ENCODE data around the gene JAM3.

The JAM3 gene

GRCh38 chr11:134032501-134033091 lies 36.3 kb upstream of the JAM3 start:
- no peak for DNase-seq (ENCODE audit: low read depth in 2 of 2)
- H3K4me3 ChIP-seq (replicated peaks in 1 of 2; ENCODE audit: low read depth in 2 of 2, low read length in 2 of 2), result no peak overlapping the region
- TF ChIP-seq, protein P1, sequence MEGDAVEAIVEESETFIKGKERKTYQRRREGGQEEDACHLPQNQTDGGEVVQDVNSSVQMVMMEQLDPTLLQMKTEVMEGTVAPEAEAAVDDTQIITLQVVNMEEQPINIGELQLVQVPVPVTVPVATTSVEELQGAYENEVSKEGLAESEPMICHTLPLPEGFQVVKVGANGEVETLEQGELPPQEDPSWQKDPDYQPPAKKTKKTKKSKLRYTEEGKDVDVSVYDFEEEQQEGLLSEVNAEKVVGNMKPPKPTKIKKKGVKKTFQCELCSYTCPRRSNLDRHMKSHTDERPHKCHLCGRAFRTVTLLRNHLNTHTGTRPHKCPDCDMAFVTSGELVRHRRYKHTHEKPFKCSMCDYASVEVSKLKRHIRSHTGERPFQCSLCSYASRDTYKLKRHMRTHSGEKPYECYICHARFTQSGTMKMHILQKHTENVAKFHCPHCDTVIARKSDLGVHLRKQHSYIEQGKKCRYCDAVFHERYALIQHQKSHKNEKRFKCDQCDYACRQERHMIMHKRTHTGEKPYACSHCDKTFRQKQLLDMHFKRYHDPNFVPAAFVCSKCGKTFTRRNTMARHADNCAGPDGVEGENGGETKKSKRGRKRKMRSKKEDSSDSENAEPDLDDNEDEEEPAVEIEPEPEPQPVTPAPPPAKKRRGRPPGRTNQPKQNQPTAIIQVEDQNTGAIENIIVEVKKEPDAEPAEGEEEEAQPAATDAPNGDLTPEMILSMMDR (IDR thresholded peaks at IDR 0.05; ENCODE audit: low read depth, low read length), result no peak

GRCh38 chr11:134033276-134033675 lies 35.6 kb upstream of the JAM3 start:
- TF ChIP-seq, protein P1 (IDR thresholded peaks at IDR 0.05; ENCODE audit: low read depth, low read length), result no peak
- no peak for DNase-seq (ENCODE audit: low read depth in 2 of 2)
- no peak overlapping the region for H3K4me3 ChIP-seq (replicated peaks in 1 of 2; ENCODE audit: low read depth in 2 of 2, low read length in 2 of 2)

DNA sequence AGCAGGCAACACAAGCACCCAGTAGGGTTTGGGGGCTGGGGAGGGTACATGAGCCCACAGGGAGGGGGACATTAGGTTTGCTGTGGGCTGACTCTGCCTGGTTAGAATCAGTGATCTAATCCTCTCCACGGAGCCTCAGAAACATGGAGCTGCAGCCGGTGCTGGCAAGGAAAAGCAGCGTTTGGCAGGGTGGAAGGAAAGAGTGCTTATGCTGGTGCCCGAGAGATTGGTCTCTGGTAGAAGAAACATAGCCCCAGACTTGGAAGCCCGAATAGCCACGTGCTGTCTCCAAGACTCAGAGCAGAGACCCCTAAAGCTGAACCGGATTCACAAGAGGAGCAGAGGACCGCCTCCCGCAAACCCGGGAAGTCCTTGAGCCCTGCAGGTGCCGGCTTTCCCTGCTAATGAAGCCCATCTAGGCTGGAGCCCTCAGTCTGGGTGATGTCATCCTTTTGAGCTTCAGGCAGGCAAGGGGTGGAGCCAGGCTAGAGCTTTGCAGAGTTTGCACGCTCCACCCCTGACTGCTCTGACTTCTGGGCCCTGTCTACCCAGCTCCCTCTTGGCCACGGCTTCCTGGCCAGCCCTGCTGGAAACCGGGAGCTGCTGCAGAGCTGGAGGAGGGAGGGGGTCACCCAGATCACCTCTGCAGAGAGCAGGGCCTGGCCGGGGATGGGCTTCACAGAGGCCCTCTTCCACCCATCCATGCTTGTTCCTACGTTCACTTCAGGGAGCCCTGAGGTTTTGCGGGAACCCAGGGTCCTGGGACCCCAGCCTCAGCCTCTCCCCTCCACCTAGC lies 35.0 kb upstream of the JAM3 start:
- TF ChIP-seq, protein P1 (IDR thresholded peaks at IDR 0.05; ENCODE audit: low read depth, low read length), result no peak
- H3K4me3 ChIP-seq (replicated peaks in 1 of 2; ENCODE audit: low read depth in 2 of 2, low read length in 2 of 2), result no peak overlapping the region
- peak; percentile 78 to 88 for DNase-seq (ENCODE audit: low read depth in 2 of 2)

DNA sequence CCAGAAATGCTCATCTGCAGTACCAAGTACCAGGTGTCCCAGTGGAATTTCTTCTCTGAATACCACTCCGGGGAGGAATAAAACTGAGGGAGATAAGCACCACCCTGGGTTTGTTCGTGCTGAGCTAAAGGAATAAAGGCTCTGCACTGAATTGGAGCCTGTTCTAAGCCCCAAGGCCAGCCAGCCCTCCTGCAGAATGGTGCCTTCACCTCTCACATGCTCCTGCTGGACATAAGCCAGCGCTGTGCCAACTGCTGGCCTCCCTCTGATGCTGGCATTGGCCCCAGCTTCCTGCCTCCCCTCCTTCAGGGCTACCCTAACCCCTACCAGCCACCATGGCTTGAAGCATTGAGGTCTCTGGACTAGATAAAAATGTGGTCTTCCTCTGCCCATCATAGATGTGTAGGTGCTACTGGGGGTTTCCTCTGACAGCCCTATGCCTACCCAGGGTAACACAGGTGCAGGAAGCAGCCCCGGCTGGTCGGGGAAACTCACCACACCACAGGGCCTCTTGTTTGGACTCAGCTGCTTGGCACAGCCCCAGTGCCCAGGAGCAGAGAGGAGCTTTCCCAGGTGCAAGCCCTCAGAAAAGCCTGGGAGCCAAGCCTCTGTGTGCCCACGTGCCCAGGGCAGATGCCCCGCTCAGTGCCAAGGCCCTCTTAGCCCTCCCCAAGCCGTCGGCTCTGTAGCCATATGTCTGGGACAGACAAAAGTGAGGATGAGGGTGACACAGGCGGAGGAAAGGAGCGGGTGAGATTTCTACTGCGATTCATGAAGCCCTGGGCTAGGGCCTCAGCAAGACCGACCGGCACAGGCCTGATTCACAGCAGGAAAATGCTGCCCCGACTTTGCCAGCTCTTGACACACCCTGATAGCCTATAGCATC lies 34.1 kb upstream of the JAM3 start:
- no peak for DNase-seq (ENCODE audit: low read depth in 2 of 2)
- TF ChIP-seq, protein P1 (IDR thresholded peaks at IDR 0.05; ENCODE audit: low read depth, low read length), result no peak

DNA sequence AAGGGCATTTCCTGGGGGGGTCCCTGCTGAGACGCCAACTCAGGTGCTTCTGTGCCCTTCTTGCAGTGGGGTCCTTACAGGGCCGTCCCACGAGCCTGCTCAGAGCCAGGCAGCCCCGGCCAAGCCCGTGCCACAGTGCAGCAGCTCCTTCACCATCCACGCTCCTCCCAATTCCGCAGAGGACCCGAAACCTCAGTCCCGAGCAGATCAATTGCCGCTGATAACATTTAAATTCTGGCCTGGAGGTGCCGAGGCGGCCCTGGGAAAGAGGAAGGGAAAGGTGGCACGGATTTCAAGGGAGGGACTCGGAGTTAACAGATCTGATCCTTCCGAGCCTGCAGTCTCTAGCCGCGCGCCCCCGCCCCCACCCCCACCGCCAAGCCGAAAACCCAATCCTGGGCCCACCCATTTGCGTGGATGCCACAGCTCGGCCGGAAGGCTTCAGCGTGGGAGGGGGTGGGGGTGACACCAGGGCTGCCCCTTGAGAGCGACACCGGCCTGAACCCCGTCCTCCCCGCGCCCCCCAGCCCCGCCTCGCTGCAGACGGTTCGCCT lies 32.3 kb upstream of the JAM3 start:
- DNase-seq (ENCODE audit: low read depth in 2 of 2), result no peak
- TF ChIP-seq, protein P1 (IDR thresholded peaks at IDR 0.05; ENCODE audit: low read depth, low read length), result no peak
- H3K4me3 ChIP-seq (replicated peaks in 1 of 2; ENCODE audit: low read depth in 2 of 2, low read length in 2 of 2), result peak overlapping the region; percentile 53 to 62

More for the DNA sequence above, 34.1 kb upstream of the JAM3 start:
- no peak overlapping the region for H3K4me3 ChIP-seq (replicated peaks in 1 of 2; ENCODE audit: low read depth in 2 of 2, low read length in 2 of 2)

All from cardiac fibroblast (primary cell).